ENCODE data around the gene SMG6.
A peak's percentile ranks its signal among the peaks of the same experiment; 100 is the strongest.
"Not testable (repeated sequence)": the region's sequence is repeated elsewhere in the genome, so short reads cannot be mapped to it uniquely, and the experiment has no call there.

SMG6 gene

GRCh38 chr17:2227025-2227699 is 76.4 kb downstream of the SMG6 start:
- no peak for DNase-seq

GRCh38 chr17:2223617-2223927 is 80.0 kb downstream of the SMG6 start:
- no peak for DNase-seq

- DNase-seq, result peak; percentile 64
These were observed 80.5 kb downstream of the SMG6 start for GRCh38 chr17:2222901-2223616.

GRCh38 chr17:2222301-2222700 is 81.3 kb downstream of the SMG6 start:
- DNase-seq, result no peak

GRCh38 chr17:2218426-2218825 is 85.2 kb downstream of the SMG6 start:
- DNase-seq, result peak; percentile 13

GRCh38 chr17:2215616-2216364 is 87.8 kb downstream of the SMG6 start:
- peak; percentile 67 for DNase-seq

GRCh38 chr17:2214929-2215615 is 88.5 kb downstream of the SMG6 start:
- no peak for DNase-seq

GRCh38 chr17:2214047-2214928 is 89.3 kb downstream of the SMG6 start:
- peak; percentile 69 for DNase-seq

GRCh38 chr17:2213291-2213960 is 90.2 kb downstream of the SMG6 start:
- DNase-seq, result no peak

GRCh38 chr17:2212400-2212981 is 91.1 kb downstream of the SMG6 start:
- DNase-seq, result no peak

GRCh38 chr17:2211661-2212399 is 91.8 kb downstream of the SMG6 start:
- no peak for DNase-seq

GRCh38 chr17:2210726-2211125 is 92.9 kb downstream of the SMG6 start:
- no peak for DNase-seq

GRCh38 chr17:2207815-2208515 is 95.6 kb downstream of the SMG6 start:
- DNase-seq, result no peak

- no peak for DNase-seq
These were observed 99.2 kb downstream of the SMG6 start for GRCh38 chr17:2204393-2204792.

GRCh38 chr17:2203818-2204217 is 99.8 kb downstream of the SMG6 start:
- DNase-seq, result no peak

GRCh38 chr17:2202996-2203575 is 100.5 kb downstream of the SMG6 start:
- DNase-seq, result no peak

GRCh38 chr17:2202302-2202995 is 101.1 kb downstream of the SMG6 start:
- no peak for DNase-seq

- DNase-seq, result not testable (repeated sequence)
These were observed 104.2 kb downstream of the SMG6 start for GRCh38 chr17:2199386-2199785.

GRCh38 chr17:2198927-2199326 is 104.7 kb downstream of the SMG6 start:
- DNase-seq, result no peak
